D721Med (cell line): Measurements from ENCODE around the gene STEAP3.

ENCODE experiments used
- DNase-seq: peaks from one replicate; pipeline ENCODE4 v3.0.0; 2011; ENCODE audit warnings: low spot score; ENCODE audit not compliant: insufficient read length
- FAIRE-seq: peaks from 2 replicates; lab custom pipeline; 2011; peaks lifted over from hg19 to GRCh38; lab: Jason Lieb, UNC
- CTCF ChIP-seq: IDR thresholded peaks from 2 replicates; pipeline ENCODE4 v1.5.1; 2012; ENCODE audit warnings: mild to moderate bottlenecking, control low read depth; ENCODE audit not compliant: insufficient read depth; ENCODE audit errors: missing control alignments

STEAP3 gene

GRCh38 chr2:119283873-119284331 lies 60.3 kb downstream of the STEAP3 start:
- FAIRE-seq (no peak), DNase-seq (no peak)
- no peak for TF ChIP-seq CTCF

GRCh38 chr2:119286661-119287060 lies 63.0 kb downstream of the STEAP3 start:
- DNase-seq (no peak), FAIRE-seq (no peak)
- no peak for TF ChIP-seq CTCF

- no peak for TF ChIP-seq CTCF
- DNase-seq: no peak
- FAIRE-seq: no peak
These were observed 64.9 kb downstream of the STEAP3 start for GRCh38 chr2:119288576-119288975.

GRCh38 chr2:119289093-119289492 lies 65.5 kb downstream of the STEAP3 start:
- FAIRE-seq (no peak), DNase-seq (peak; percentile 59)
- no peak for TF ChIP-seq CTCF

- FAIRE-seq (no peak), DNase-seq (no peak)
- no peak for TF ChIP-seq CTCF
These were observed 66.0 kb downstream of the STEAP3 start for GRCh38 chr2:119289642-119290041.

- FAIRE-seq: no peak
- peak; percentile 62 for TF ChIP-seq CTCF
- peak; percentile 48 for DNase-seq
These were observed 67.4 kb downstream of the STEAP3 start for GRCh38 chr2:119290859-119291587.

- no peak for TF ChIP-seq CTCF
- DNase-seq (no peak), FAIRE-seq (no peak)
These were observed 68.0 kb downstream of the STEAP3 start for GRCh38 chr2:119291588-119292167.
